Effector CD8-positive, alpha-beta T cell (primary cell): ENCODE data around the gene NSF.

ENCODE experiments used
- DNase-seq: peaks from one replicate; lab custom pipeline; 2025; lab: John Stamatoyannopoulos, UW

Gene NSF

DNA sequence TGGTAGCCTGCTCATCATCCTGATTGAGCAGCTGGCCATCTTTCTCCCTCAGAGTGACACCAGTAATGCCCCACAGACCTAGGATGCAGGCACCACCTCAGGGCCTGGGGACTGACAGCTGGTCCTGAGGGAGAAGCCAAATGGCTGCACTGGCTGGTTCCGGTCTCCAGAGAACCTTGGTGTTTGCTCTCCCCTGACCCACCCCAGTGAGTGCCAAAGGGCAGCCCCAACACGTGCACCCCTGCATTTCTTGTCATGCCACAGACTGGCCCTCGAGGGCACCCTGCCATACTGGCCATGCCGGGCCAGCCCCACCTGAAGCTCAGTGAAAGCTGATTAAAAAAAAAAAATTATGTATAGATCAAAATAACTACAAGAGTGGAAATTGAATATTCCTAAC, 127.5 kb downstream of the NSF start:
- DNase-seq: no peak

GRCh38 chr17:46719891-46720290, 129.4 kb downstream of the NSF start:
- DNase-seq: no peak

- no peak for DNase-seq
These were observed 129.9 kb downstream of the NSF start for GRCh38 chr17:46720408-46720807.

DNA sequence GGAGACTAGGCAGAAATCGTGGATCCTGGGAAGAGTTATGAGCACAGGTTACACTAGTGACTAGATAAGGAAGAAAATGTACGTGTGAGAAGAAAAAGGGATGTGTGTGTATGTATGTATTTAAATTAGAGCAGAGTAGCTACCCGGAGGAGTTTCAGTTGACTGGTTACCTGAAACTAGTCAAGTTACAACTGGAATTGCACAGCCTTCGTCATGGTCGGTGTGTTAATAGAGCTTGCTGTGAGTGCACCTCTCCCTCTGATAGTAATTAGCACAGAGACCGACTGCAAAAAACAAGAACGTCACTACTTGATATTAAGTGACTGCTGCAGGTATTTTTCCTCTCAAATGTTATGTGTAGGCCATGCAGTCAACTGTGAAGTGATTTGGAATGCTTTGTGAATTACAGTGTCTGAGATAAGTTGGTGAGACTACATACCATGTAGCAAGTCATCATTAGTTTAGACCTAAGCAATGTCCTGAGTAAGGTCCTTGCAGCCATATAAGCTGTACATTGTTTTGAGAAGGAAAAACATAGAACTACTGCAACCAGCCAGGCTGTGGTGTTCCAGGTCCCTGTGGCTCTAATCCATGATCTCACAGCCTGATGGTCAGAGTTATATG, 132.3 kb downstream of the NSF start:
- no peak for DNase-seq

DNA sequence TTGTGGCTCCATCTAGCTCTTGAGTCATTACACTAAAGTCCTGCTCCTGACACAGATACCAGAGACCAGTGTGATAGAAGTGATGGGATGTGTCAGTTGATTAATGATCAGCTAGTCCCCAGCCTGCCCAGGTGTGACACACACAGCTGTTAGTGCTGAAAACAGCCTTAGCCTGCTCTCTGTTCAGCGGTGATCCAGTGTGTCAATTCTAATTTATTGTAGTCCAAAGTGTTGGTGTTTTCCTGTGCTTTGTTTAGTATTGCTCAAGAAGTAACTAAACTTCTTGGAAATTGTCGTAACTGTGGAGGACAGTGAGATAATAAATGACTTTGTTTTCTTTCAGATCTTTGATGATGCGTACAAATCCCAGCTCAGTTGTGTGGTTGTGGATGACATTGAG, 135.7 kb downstream of the NSF start:
- no peak for DNase-seq

- no peak for DNase-seq
These were observed 137.3 kb downstream of the NSF start for GRCh38 chr17:46727572-46728348.

DNA sequence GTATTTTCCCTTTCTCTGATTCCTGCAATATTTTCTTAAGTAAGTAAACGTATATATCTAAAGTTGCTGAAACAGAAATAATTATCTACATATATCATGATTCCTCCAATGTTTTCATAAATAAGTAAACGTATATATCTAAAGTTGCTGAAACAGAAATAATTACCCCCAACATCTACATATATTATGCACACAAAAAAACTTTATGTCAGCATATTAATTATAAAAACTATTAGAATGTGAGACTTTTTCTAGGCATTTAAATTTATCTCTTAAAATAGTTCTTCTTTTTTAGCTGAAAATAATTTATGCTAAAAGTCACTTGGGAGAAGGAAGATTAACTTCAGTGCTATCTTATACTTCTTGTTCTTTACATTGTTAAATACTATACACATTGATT, 139.6 kb downstream of the NSF start:
- DNase-seq: no peak

DNA sequence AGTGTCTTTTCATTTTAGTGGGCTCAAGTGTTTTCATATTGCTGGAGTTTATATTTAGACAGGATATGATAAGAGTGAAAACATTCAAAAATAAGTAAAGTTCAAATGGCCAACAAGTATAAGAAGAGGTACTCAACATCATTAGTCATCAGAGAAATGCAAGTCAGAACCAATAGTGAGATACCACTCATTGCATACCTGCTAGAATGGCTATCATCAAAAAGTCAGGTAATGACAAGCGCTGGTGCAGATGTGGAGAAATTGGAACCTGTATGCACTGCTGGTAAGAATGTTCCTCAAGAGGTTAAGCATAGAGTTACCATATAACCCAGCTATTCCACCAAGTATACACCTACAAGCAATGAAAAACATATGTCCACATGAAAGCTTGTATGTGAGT, 140.2 kb downstream of the NSF start:
- no peak for DNase-seq

DNA sequence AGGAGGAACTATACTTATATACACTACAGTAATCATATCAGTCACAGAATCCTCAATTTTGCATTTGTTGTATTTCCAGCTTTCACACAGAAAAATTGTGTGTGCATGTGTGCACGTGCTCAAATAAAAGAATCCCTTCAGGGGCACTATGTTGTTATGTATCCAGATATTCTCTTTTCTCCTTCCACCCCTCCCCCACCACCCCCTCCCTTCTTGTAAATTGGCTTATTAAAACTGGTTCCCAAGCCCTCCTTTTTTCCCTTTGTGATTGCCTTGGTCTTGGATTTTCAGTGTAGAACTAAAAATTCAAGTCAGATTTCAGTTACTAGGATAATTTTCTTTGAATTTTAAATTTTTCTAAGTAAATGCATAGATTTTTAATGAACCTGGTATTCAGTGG, 141.7 kb downstream of the NSF start:
- no peak for DNase-seq

- no peak for DNase-seq
These were observed 142.4 kb downstream of the NSF start for GRCh38 chr17:46732754-46733398.

DNA sequence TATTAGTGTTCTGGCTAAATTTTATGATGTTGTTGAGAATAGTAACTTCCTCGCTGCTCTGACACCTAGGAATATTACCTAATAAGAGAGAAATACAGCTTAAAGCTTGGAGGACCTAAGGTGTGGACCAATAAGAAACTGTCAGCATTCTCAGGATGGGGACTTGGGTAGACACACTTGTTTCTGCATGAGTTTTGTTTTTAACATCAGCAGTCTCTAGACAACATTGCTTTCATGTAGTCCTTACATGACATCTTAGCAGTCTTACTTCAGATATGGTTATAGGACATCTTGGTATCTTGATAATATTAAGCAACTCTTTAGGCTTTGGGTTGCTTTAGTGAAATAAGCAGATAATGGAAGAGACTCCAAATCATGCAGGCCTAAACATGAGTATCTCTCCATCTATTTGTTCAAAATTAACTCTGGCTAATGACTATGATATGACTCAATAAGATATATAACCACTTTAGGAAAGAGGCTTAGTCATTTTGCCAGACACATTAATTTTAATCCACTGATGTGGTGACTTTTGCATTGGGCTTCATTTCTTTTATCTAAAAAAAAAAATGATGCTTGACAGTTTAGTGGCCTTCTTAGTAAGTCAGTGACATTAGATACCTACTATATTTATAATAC, 143.5 kb downstream of the NSF start:
- DNase-seq: no peak

DNA sequence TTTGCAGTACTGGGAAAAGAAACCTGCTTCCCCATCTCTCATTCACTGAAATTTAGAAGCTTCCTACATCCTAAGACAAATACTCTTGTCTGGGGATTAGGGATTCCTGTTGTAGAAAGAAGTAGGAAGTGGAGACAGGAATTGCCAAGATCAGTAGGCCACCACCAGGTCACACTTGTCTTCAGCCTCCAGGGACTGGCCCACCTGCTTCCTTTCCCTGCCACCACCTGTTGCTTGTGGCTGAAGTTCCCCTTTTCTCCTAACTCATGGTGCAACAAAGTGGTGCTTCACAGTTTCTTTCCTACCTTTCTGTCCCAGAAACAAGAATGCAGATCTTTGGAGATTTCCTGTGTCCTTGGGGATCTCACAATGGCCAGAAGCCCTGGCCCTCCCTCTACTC, 145.6 kb downstream of the NSF start:
- no peak for DNase-seq

GRCh38 chr17:46737326-46737725, 146.9 kb downstream of the NSF start:
- DNase-seq: no peak

- DNase-seq: no peak
These were observed 148.1 kb downstream of the NSF start for GRCh38 chr17:46738544-46738943.

- no peak for DNase-seq
These were observed 149.5 kb downstream of the NSF start for GRCh38 chr17:46739982-46740381.

DNA sequence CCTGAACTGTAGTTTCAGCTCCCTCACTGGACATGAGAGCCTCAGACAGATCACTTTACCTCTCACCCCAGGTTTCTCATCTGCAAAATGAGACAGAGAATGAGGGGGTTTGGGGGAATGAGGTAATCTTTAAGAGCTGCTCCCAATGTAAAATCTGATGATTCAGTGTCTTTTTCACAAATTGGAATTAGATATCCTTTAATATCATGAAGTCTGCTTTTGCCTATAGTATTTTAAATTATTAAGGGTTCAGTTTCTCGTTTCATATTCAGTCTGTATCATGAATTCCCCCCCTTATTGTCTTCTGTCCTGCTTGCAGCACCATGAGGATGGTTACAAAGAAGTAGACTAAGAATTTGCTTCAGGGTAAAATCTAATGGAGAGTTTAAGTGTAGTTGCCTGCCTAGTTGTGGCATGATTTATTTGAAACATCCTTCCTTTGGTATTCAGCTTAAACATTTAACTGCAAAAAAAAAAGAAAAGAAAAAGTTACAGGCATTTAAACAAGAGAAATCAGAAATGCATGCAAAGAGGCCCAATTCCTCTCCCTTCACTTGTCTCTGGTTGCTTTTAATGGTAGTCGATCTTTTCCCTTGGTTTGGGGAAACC, 150.8 kb downstream of the NSF start:
- no peak for DNase-seq

DNA sequence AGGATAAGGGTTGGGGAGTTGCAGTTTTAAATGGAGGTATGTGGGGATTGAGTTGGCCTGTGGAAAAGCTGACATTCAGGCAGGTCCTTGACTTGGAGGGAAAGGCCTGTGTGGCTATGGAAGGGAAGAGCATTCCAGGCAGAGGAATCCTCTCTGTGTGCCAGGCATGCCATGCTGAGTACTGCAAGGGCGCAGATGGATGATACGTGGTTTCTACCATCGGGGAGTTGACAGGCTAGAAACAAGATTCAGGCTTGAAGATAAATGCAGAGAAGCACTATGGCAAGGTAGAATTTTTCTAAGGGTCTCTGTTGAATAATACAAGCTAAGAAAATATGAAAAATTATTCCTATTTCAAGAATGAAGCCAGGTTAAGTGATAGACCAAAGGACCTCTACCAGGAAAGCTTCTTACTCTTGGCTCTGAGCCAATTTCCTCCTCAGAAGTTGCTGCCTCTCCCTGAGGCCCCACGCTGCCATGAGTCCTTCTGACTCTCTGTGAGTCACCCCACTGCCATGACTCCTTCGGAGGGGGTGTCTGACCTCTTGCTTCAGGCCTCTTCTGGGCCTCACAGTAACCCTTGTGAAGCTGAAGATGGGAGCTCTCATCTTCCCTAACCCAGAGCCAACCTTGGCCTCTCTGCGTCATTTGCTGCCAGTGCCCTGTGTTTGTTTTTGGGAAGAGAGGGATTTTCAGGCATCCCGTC, 152.2 kb downstream of the NSF start:
- DNase-seq: no peak

- no peak for DNase-seq
These were observed 154.0 kb downstream of the NSF start for GRCh38 chr17:46744441-46744840.

DNA sequence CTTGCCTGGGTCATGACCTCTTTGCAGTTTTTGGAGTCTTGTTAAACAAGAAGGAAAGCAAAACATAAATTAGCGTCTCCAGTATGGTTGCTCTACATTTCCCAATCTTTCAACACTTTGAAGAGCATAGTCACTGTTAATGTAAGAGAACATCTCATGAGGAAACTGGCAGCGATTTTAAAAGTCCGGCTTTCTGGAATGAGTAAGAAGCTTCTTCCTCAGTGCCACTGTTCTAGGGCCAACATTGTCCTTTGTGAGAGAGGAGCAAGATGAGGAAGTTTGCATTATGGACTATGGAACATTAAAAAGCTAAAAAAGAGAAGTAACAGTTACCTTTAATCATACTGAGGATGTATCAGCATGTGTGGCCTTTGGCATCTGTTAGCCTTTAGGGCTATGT, 154.9 kb downstream of the NSF start:
- DNase-seq: no peak

DNA sequence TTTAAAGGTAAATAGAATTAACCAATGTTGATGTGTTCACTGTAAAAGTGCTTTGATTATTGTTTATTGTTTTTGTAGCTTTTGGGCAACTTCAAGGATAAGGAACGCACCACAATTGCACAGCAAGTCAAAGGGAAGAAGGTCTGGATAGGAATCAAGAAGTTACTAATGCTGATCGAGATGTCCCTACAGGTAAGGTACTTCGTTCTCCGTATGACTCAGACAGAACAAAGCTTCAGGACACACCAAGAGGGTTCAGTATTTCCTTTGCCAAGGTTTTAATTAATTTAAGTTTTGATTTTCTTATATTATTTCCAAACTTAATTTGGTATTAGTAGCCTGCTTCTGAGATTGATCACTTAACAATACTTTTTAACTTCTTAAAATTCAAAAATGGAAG, 161.0 kb downstream of the NSF start:
- no peak for DNase-seq

GRCh38 chr17:46753776-46754175, 163.3 kb downstream of the NSF start:
- DNase-seq: no peak
